ENCODE data around the gene FKBP1B.
"Not testable (repeated sequence)": the region's sequence is repeated elsewhere in the genome, so short reads cannot be mapped to it uniquely, and the experiment has no call there.

Gene FKBP1B

GRCh38 chr2:24022324-24022974, 27.1 kb upstream of the FKBP1B start:
- in situ Hi-C loops (cut with HindIII; ENCODE audit: low sequenced_read_pairs) = no loop called here

- in situ Hi-C loops (cut with HindIII; ENCODE audit: low sequenced_read_pairs) = no loop called here
Measured at GRCh38 chr2:24022975-24023575, 26.5 kb upstream of the FKBP1B start.

GRCh38 chr2:24024018-24024417, 25.5 kb upstream of the FKBP1B start:
- in situ Hi-C loops (cut with HindIII; ENCODE audit: low sequenced_read_pairs) = no loop called here

GRCh38 chr2:24024996-24025663, 24.4 kb upstream of the FKBP1B start:
- in situ Hi-C loops (cut with HindIII; ENCODE audit: low sequenced_read_pairs) = no loop called here

GRCh38 chr2:24026233-24026632, 23.3 kb upstream of the FKBP1B start:
- in situ Hi-C loops (cut with HindIII; ENCODE audit: low sequenced_read_pairs) = no loop called here

GRCh38 chr2:24038786-24039499, 10.6 kb upstream of the FKBP1B start:
- in situ Hi-C loops (cut with HindIII; ENCODE audit: low sequenced_read_pairs) = no loop called here

- in situ Hi-C loops (cut with HindIII; ENCODE audit: low sequenced_read_pairs) = no loop called here
Measured at GRCh38 chr2:24040511-24040910, 9.0 kb upstream of the FKBP1B start.

GRCh38 chr2:24043133-24043532, 6.4 kb upstream of the FKBP1B start:
- in situ Hi-C loops (cut with HindIII; ENCODE audit: low sequenced_read_pairs) = not testable (repeated sequence)

GRCh38 chr2:24045511-24046508, 3.7 kb upstream of the FKBP1B start:
- in situ Hi-C loops (cut with HindIII; ENCODE audit: low sequenced_read_pairs) = no loop called here

GRCh38 chr2:24046599-24046929, 3.0 kb upstream of the FKBP1B start:
- in situ Hi-C loops (cut with HindIII; ENCODE audit: low sequenced_read_pairs) = no loop called here

GRCh38 chr2:24046930-24047702, 2.4 kb upstream of the FKBP1B start, which contains the start of gene WDCP:
WDCP (minus strand) TSS chr2:24047391; CDS start chr2:24039494, 7,897 bp downstream.
- in situ Hi-C loops (cut with HindIII; ENCODE audit: low sequenced_read_pairs) = no loop called here

- in situ Hi-C loops (cut with HindIII; ENCODE audit: low sequenced_read_pairs) = no loop called here
Measured at GRCh38 chr2:24047703-24048033, 1.9 kb upstream of the FKBP1B start.

- in situ Hi-C loops (cut with HindIII; ENCODE audit: low sequenced_read_pairs) = no loop called here
Measured at GRCh38 chr2:24048769-24049484, 614 bp upstream of the FKBP1B start.

GRCh38 chr2:24050041-24050979, 769 bp downstream of the FKBP1B start:
- in situ Hi-C loops (cut with HindIII; ENCODE audit: low sequenced_read_pairs) = no loop called here

- in situ Hi-C loops (cut with HindIII; ENCODE audit: low sequenced_read_pairs) = no loop called here
Measured at GRCh38 chr2:24051833-24052232, 2.3 kb downstream of the FKBP1B start.

GRCh38 chr2:24052951-24053350, 3.4 kb downstream of the FKBP1B start:
- in situ Hi-C loops (cut with HindIII; ENCODE audit: low sequenced_read_pairs) = no loop called here

- in situ Hi-C loops (cut with HindIII; ENCODE audit: low sequenced_read_pairs) = no loop called here
Measured at GRCh38 chr2:24054366-24055010, 4.9 kb downstream of the FKBP1B start.

- in situ Hi-C loops (cut with HindIII; ENCODE audit: low sequenced_read_pairs) = no loop called here
Measured at GRCh38 chr2:24055750-24056149, 6.2 kb downstream of the FKBP1B start.
